Stimulated activated CD4-positive, alpha-beta T cell treated with anti-CD3 and anti-CD28 coated beads, Interleukin-2, amount 100 ng/mL, for 4 hours (primary cell): ENCODE data around the gene CACNG7.
A peak's percentile ranks its signal among the peaks of the same experiment; 100 is the strongest.

Experiments used
- DNase-seq: peaks from one replicate; pipeline ENCODE4 v3.0.0-alpha.2; 2020; ENCODE audit warnings: low read depth

The CACNG7 gene

DNA sequence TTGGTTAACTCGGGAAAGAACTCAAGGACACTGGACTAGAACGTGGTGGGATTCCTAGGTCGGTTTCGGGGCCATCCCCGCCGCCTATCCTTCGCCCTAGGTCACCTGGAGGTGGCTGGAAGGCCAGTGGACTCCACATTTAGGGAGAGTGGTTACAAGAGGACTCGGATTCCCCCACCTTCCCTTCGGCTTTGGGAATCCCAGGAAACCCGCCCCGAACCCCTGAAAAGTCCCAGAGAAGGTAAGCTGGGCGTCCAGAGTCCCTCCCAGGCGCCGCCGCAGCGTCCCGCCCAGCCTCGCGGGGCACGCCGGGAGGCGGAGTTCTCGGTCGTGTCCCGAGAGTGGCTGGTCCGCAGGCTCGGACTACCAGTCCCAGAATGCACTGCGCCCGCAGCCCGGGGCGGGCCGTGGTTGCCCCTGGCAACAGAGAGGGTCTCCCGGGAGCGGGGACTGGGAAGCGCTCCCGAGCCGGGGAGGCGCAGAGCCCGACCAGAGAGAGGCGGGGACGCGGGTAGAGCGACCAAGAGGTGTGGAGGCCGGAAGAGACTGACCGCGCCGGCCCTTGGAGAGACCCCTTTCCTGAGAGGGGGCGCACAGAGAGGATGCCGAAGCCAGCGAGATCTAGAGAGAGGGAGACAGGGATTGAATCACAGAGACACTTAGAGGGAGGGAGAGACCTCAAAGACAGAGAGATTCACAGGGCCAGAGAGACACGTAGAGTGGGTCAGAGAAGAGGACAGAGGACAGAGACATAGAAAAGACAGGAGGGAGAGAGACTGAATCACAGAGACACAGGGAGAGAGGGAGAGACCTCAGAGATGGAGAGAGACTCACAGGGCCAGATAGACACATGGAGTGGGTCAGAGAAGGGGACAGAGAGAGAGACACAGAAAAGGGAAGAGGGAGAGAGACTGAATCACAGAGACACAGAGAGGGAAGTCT lies 29.7 kb upstream of the CACNG7 start:
- DNase-seq, result peak; percentile 67

DNA sequence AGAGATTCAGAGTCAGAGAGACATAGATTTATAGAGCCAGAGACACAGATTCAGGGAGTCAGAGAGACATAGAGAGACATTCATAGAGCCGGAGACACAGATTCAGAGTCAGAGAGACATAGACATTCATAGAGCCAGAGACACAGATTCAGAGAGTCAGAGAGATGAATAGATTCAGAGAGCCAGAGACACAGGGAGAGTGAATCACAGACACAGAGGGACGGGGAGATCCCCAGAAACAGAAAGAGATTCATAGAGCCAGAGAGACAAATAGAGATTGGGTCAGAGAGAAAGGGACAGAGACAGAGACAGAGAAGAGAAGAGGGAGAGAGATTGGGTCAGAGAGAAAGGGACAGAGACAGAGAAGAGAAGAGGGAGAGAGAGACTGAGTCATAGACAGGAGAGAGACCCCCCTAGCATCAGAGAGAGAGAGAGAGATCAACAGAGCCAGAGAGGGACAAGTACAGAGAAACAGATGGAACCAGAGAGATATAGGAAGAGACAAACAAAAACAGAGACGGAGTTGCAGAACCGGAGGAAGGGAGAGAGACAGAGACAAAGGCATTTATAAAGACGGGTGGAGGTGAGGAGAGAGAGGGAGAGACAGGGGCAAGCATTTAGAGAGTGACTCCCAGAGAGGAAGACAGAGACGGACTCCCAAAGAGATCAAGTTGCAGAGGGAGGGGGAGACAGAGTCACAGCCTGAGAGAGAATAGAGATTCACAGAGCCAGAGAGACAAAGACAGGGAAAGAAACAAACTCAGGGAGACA lies 28.2 kb upstream of the CACNG7 start:
- no peak for DNase-seq

DNA sequence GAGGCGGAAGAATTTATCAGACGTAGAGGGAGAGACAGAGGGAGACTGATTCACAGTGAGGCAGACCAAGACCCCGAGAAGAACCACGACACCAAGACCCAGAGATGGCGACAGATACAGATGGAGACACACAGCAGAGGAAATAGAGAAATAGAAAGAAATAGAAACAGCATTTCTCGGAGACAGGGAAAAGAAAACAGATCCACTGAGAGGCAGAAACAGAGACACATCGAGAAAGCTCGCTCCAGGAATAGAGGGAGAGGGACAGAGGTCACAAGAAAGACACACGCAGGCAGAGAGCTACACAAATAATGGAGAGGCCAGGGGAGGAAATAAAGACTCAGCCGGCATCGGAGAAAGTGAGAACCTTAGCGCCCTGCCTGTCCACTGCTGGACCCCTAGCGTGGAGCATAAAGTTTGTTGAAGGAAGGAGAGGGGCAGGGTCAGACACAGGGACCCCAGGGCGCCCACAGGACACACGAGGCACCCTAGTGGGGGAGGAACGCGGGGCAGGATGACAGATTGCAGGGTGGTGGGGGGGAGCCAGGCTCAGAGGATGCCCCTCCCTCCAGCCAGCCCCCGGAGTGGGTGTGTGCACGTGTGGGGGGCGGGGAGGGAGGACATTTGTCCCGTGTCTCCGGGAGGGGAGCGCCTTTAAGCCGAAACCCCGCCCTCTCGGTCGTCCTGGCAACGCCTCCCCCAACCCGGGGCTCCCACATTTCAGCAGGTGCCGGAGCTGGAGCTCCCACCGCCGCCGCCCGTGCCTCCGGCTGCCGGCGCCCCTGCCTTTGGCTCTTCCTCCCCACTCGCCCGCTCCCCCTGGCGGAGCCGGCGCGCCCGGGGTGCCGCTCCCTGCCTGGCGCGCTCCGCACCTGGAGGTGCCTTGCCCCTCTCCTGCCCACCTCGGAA lies 27.3 kb upstream of the CACNG7 start, which contains the start of gene PRKCG:
TSS of gene PRKCG (plus strand) at position 716 of the 909 bp plus-strand sequence. CDS start 298 bp downstream, outside the sequence.
- no peak for DNase-seq

DNA sequence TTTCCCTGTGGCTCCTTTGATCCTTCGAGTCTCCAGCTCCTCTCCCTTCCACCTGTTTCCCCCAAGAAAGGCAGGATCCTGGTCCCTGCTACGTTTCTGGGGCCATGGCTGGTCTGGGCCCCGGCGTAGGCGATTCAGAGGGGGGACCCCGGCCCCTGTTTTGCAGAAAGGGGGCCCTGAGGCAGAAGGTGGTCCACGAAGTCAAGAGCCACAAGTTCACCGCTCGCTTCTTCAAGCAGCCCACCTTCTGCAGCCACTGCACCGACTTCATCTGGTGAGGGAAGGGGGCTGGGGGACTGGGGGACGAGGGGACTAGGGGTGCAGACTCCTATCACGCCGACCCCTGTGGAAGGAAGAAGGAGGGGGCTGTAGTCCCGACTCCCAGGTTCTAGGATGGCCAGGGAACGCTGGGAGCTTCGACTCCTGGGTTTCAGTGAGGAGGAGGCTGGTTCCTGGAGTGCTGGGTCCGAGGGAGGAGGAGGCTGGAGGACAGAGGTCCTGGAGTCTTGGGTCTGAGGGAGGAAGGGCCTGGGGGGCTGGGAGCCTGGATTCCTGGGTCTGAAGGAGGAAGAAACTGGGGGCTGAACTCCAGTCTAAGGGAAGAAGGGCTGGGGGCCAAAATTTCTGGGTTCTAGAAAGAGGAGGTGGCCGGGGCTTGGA lies 26.6 kb upstream of the CACNG7 start:
- DNase-seq, result no peak

DNA sequence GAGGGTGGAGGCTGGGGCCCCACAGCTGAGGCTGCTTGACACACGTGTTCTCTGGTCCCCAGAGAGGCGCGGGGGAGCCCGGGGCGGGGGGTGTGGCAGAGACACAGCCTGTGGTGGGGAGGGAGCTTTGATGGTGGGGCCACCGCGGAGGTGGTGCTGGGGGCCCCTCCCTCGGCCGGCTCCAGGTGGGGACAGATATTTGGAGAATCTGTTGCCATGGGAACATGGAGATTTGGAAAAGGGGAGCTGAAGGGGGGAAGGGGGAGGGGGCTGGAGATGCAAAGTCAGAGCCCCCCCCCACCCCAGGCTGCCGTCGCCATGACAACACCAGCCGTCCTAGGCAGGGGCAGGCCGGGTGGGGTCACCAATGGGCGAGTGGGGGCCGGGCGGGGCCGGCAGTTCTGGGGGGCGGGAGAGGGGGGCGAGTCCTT lies 25.8 kb upstream of the CACNG7 start:
- DNase-seq, result no peak

DNA sequence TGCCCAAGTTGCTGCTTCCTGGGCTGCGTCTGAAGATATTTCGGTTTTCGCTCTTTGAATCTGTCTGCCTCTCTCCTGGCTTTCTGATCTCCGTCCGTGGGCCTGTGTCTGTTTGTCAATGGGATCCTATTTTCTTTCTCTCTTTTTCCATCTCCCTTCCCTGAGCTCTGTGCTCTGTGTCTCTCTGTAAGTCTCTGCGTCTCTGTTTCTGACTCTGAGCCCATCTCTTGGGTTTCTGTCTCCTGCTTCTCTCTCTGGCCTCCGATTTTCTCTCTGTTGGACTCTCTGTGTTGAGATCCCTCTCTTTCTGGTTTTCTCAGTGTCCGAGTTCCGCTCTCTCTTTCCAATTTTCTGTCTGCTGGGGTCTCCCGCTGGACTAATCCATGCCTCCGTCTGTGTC lies 25.3 kb upstream of the CACNG7 start:
- DNase-seq, result no peak

DNA sequence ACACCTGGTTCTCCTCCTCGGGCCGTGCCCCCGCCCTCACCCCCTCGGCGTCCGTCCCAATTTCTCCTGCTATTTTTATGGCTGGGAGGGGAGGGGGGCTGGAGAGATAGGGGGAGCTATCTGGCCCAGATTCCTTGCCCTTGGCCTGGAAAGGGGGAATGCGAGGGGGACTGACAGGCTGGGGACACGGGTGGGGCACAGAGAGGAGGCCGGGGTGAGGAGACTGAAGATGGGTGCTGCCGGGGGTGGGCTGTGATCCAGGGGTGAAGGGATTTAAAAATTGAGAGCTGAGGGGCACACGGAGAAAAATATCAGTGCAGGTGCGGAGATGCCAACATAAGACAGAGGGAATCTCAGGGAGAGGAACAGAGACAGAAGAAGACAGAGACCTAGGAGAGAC lies 24.8 kb upstream of the CACNG7 start:
- no peak for DNase-seq

DNA sequence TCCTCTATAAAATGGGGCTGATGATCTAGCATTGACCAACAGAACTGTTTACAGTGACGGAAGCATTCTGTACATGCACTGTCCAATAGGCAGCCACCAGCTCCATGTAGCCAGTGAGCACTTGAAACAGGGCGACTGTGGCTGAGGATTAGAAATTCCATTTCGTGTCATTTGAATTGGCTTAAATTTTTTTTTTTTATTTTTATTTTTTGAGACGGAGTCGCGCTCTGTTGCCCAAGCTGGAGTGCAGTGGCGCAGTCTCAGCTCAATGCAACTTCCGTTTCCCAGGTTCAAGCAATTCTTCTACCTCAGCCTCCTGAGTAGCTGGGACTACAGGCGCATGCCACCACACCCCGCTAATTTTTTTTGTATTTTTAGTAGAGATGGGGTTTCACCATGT lies 24.0 kb upstream of the CACNG7 start:
- DNase-seq, result no peak

DNA sequence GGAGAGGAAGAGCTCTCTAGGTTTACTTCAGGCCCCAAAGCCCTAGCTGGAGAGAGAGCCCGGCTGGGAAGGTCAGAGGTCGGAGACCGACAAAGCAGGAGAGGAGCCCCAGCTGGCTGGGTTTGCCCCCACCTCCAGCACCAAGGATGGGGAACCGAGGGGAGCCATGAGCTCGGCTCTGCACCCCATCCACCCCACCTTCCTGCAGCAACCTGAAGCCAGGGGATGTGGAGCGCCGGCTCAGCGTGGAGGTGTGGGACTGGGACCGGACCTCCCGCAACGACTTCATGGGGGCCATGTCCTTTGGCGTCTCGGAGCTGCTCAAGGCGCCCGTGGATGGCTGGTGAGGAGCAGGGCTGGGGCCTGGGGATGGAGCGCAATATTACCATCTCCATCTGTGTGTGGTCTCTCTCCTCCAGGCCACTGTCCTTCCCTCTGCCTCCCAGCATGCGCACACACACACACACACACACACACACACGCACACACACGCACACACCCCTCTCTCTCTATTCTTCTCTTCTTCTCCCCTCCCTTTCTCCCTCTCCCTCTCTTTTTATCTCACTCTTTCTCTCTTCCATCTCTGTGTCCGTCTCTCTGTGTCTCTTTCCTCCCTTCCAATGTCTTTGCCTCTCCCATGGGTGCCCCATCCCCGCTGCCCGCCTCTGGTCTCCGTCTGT lies 16.6 kb upstream of the CACNG7 start:
- no peak for DNase-seq

DNA sequence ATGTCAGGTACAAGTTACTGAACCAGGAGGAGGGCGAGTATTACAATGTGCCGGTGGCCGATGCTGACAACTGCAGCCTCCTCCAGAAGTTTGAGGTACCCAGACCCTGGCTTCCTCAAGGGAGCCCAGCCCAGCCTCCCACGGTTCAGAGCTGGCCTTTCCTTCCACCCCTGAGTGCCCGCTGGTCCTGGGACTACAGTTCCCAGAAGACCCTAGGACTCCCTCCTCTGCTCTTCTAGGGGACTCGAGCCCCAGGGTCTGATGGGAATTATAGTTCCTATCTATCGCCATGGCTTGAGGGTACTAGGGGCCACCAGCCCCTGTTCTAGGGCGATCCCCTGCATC lies 16.1 kb upstream of the CACNG7 start:
- no peak for DNase-seq

DNA sequence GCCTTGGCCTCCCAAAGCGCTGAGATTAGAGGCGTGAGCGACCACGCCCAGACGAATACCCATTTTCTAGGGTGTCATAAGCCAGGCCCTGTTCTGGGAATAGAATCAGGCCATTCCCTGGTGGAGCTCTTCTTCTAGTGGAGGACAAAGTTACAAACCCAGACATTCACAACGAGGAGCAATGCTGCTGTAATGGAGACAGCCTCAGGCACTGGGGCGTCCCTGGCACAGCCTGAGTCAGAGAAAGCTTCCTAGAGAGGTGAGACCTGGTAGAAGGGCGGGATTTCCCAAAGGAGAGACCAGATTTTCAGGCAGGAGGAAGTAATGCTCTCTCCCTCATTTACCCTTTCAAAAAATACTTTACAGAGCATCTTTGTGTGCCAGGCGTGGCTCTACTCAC lies 14.4 kb upstream of the CACNG7 start:
- DNase-seq, result no peak

DNA sequence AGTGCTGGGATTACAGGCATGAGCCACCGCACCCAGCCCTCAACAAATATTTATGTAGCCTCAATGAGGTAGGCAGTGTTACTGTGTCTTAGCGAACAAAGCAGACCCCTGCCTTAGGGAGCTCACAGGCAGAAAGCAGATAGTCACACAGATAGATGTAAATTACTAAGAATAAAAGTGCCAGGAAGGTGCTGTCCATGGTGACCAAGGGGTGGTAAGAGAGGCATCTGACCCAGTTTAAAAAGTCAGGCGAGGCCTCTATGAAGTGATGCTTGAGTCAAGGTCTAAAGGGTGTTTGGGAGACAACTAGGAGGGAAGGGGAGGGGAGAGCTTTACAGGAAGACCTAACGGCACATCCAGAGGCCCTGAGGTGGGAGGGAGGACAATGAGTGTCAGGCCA lies 12.4 kb upstream of the CACNG7 start:
- no peak for DNase-seq

DNA sequence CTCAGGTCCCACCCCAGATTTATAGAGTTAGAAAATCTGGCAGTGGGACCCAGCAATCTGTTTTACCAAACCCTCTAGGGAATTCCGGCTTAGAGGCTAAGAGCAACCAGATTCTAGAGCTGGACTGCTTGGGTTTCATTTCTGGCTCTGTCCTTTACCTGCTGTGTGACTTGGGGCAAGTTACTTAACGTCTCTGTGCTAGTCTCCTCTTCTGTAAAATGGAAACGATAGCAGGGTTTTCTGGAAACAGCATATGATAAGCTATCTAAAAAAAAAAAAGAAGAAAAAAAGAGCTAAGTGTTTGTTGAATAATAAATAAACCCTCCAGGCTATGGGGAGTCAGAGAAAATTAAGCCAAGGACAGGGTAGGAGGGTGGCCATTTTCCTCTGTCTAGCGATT lies 11.6 kb upstream of the CACNG7 start:
- DNase-seq, result no peak

DNA sequence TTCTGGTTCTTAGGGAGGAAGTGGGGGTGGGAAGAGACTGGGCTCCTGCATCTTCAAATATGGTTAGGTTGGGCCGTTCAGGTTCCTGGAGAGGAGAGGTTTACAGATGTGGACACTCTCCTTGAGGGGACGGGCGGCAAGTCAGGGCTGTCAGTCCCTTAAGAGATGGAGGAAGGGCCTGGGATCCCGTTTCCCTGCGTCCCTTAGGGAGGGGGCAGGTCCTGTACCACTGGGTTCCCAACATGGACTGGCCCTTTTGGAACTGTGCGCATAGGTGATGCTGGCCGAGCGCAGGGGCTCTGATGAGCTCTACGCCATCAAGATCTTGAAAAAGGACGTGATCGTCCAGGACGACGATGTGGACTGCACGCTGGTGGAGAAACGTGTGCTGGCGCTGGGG lies 10.9 kb upstream of the CACNG7 start:
- no peak for DNase-seq

DNA sequence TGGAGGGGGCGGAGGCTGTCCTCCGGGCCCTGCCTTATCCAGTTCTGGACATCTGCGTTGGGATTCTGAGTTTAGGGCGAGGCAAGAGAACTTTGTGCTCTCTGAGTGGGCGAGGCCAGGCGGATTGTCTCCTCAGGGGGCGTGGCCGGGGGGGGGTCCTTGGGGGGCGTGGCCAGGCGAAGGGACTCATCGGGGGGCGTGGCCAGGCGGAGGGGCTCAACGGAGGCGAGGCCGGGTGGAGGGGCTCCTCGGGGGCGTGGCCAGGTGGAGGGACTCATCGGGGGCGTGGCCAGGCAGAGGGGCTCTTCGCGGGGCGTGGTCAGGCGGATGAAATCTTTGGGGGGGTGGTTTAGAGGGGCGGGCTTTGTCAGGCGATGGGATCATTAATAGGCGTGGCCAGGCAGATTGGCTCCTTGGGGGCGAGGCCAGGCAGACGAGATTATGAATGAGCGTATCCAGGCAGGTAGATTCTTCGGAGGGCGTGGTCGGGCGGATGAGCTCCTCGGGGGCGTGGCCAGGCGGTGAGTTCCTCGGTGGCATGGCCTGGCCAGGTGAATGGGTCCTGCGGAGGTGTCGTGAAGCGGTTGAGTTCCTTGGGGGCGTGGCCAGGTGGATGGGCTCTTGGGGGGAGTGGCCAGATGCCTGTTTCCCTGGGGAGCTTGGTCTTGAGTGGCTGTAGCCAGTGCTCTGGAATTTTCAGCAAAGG lies 10.3 kb upstream of the CACNG7 start:
- no peak for DNase-seq

DNA sequence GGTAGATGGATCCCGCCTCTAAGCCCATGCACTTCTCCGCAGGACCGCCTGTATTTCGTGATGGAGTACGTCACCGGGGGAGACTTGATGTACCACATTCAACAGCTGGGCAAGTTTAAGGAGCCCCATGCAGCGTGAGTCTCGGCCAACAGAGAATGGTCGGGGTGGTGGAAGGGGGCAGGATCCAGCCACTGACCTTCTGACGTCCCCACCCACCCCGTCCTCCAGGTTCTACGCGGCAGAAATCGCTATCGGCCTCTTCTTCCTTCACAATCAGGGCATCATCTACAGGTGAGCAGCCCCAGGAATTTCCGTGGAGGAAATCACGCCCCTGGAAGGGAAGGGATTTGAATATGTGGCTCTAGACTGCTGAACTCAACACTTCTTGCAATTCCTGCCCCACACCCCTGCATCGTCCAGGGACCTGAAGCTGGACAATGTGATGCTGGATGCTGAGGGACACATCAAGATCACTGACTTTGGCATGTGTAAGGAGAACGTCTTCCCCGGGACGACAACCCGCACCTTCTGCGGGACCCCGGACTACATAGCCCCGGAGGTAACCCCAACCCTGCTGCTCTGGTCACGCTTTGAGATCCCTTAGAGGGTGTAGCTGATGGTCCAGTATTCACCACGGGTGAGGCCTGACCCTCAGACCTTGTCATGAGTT lies 8.8 kb upstream of the CACNG7 start:
- no peak for DNase-seq

DNA sequence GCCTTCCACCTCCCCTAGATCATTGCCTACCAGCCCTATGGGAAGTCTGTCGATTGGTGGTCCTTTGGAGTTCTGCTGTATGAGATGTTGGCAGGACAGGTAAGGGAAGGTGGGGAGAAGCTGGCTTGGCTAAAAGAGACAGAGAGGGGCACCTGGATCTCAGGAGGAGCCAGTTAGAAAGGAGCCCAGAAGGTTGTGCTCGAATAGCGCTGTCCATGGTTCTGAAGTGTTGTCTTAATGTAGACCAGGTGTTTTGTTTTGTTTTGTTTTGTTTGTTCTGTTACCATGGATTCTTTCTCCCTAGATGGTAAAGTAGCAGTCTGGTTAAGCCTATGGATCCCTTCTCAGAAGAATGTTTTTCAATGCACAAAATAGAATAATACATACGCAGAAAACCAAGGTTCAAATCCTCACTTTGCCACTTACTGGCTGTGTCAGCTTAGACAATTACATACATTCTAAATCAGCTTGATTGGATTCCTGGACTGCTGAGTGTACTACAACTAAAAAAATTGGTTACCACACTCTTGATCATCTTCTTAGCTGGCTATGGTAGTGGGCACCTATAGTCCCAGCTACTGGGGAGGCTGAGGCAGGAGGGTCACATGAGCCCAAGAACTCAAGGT lies 5.9 kb upstream of the CACNG7 start:
- no peak for DNase-seq

DNA sequence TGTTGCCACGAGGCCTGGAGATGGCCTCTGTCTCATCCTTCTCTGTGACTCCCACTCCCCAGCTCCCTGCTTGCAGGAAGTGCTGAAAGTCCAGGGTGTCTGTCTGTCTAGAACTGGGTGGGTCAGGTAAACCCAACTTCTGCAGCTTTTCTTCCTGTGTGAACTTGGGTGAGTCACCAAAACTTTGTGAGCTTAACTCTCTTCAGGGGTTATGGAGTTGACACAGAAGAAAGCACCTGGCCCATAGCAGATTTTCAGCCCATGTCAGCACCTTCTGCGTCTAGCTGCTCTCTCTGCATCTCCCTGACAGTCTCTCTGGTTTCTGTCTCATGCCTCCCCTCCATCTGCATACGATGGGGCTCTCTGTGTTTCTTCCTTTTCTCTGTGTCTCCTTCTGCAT lies 4.2 kb upstream of the CACNG7 start:
- DNase-seq, result no peak

DNA sequence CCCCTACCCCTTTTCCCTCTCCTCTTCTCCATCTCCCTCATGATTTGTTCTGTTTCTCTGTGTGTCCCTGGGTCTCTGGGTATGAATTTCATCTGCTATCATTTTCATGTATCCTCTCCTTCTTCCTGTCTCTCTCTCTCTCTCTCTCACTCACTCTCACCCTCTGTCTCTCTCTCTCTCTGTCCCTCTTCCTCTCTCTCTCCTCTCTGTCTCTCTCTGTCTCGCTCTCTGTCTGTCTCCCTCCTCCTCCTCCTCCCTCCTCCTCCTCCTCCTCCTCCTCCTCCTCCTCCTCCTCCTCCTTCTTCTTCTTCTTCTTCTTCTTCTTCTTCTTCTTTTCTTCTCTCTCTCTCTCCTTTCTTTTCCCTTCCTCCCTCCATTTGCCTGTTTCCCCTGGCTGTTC lies 3.3 kb upstream of the CACNG7 start:
- DNase-seq, result no peak
